Stimulated activated naive CD4-positive, alpha-beta T cell treated with Interleukin-2 at 50 U/mL for 16 hours (primary cell): Measurements from ENCODE around the gene ADGRL3.
"Not testable (repeated sequence)": the region's sequence is repeated elsewhere in the genome, so short reads cannot be mapped to it uniquely, and the experiment has no call there.

Experiments used
- DNase-seq: peaks from one replicate; lab custom pipeline; 2025; lab: John Stamatoyannopoulos, UW

Gene ADGRL3

DNA sequence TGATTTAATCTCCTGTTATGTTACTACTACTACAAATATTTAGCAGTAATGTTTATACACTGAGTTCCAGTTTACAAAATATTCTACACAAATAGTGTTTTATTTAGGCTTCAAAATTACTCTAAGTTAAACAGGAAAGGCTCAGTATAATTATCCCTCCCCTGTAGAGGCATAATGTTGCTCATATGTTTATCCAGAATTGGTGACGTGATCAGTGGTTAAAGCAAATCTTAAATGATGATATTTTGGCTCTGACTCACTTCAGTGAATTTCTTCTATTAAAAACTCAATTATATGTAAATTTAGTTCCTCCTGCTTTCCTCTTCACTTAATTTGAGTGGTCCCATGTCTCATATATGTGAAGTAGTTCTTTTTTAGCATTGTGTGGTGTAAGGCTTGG is 438.5 kb downstream of the ADGRL3 start:
- no peak for DNase-seq

DNA sequence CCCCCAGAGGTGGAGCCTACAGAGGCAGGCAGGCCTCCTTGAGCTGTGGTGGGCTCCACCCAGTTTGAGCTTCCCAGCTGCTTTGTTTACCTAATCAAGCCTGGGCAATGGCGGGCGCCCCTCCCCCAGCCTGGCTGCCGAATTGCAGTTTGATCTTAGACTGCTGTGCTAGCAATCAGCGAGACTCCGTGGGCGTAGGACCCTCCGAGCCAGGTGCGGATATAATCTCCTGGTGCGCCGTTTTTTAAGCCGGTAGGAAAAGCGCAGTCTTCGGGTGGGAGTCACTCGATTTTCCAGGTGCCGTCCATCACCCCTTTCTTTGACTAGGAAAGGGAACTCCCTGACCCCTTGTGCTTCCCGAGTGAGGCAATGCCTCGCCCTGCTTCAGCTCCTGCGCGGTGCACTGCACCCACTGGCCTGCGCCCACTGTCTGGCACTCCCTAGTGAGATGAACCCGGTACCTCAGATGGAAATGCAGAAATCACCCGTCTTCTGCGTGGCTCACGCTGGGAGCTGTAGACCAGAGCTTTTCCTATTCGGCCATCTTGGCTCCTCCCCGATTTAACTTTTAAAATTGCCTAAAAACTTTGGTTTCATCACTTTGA is 446.7 kb downstream of the ADGRL3 start:
- DNase-seq = not testable (repeated sequence)

DNA sequence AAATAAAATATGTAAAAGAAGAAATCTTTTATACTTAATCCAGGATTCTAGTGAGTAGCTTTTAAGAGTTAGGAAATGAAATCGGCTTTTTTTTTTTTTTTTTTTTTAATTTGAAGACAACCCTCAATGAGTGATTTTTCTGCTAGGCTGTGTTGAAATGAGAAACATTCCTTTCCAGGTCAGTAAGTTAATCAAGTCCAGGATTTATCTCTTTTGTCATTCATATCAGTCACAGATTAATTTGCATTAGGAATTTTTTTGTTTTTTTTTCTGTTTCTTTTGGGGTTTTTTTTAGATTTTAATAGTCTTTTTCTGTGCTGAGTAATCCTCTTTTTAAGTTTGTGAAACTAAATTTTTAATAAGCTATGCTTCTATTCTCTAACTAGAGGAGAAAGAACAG is 448.1 kb downstream of the ADGRL3 start:
- DNase-seq = no peak

DNA sequence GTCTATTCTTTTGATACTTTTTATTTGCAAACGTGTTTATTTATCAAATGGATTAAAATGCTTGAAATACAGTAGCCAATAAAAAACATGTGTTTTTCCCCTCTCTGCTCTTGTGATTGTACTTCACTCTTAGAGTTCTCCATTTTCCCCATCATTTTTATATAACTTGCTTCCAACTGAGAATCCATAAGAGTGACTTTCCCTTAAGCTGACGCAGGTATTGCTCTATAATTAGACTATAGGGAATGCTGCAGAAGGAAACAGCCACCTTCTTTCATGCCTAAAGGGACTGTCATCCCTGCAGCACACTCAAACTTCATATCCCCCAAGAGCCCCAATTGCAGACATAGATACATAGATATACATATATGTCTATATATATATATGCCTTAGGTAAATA is 456.9 kb downstream of the ADGRL3 start:
- DNase-seq = no peak

DNA sequence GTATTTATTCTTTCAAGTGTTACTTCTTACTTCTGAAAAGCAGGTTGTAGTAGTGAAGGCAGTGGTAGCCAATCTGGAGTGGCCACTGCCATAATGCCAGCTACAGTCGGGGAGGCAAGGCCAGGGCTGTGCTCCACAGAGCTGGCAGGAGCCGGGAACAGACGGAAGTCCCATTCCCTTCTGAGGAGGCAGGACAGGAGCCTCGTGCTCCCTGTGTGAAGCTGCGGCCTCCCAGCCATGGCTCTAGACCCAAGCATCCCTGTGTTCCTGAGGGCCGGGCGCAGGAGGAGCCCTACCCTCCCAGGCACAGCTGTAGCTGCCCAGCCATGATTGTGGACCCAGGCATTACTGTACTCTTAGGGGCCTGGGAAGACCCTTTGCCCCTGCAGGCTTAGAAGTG is 461.8 kb downstream of the ADGRL3 start:
- no peak for DNase-seq

DNA sequence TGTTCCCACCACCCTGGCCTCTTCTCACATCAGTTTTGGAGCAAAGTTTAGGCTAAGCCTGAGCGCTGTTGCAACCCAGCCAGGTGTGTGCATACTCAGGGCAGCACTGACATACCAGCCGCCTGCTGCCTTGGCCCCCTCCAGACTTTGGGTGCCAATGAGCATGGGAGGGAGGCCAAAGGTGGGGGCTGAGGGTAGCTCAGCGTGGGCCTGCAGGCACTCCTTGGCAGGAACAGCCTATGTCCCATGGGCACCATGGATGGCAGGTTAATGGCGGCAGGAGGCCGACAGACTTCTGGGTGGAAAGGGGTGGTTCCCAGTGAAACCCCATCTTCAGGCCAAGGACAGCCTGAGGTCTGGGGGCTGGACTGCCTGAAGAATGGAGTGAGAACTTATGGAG is 462.2 kb downstream of the ADGRL3 start:
- DNase-seq = no peak

DNA sequence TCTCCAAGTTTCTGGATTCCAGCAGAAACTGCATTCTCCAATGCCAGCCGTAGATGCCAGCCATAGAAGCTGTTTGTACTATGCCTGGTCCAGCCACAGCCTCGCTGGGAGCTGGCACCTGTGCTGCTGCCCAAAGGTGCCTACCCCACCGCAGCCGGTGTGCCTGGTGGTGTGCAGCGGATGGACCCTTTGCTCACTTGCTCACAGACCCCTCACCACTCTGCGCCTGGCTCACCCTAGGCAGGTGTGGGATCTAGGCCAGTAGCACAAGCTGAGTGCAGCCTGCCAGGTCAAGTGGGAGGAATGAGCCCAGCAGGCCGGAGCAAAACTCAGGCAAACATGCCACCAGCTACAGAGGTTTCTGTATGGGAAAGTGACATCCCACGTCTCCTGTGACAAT is 463.2 kb downstream of the ADGRL3 start:
- no peak for DNase-seq

DNA sequence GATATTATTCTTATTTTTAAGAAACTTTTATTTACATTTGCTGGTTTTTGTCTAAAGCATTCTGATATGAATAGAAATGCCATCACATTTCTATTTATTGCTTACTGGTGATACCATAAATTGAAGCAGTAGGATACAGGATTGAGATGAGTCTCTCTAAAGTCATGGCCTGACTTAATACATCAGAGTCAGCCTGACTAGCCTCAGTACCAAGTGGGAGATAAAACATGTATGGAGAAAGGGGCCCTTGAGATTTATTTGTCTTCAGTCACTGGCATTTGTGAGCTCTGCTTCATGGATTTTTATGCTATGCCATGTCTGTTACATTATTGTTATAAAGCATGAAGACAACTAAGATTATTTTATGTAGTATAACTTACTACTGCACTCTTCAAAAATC is 465.5 kb downstream of the ADGRL3 start:
- no peak for DNase-seq

DNA sequence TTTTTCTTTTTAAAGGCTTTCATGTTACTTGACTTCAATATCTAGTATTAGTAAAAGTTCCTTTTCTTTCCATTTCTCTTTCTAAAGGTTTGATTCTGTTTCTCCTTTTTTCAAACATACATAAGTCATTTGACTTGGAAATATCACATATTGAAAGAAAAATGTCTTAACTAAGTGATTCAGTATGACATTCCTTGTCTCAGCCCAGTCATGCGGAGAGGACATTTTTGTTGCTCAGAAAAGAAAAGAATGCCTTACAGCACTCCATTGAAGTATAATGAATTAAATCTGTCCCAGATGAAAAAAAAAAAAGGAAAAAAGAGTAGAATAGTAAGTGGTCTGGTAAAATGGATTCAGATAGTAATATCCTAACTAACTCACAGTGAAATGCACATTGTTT is 466.1 kb downstream of the ADGRL3 start:
- DNase-seq = no peak

DNA sequence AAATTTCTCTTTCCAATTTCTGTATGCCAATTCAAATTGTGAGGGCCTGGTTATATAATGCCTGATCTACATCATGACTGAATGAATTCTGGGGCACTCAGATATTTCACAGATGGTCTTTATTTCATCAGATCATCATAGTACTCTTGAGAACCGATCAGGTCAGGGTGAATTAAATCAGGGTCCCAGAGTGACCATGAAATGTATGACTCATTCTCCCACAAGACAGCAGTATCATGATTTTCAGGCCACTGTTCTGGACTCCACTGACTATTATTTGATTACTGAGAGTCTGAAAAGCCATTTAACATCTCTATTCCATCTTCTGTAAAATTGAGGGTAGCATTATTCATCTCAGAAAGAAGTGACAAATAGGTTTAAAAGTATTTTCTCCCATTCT is 471.5 kb downstream of the ADGRL3 start:
- no peak for DNase-seq

DNA sequence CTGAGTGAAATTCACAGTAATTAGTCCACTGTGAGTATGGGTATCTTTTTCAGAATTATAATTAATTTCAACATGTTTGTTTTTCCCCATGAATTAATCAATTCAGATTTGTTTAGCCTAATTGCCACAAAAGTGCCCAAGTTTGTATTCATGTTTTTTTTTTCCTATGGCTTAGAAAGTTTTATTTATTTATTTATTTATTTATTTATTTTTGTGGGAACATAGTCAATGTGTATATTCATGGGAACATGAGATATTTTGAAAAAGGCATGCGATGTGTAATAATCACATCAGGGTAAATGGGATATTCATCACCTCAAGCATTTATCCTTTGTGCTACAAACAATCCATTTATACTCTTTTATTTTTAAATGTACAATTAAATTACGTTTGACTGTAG is 475.3 kb downstream of the ADGRL3 start:
- no peak for DNase-seq

DNA sequence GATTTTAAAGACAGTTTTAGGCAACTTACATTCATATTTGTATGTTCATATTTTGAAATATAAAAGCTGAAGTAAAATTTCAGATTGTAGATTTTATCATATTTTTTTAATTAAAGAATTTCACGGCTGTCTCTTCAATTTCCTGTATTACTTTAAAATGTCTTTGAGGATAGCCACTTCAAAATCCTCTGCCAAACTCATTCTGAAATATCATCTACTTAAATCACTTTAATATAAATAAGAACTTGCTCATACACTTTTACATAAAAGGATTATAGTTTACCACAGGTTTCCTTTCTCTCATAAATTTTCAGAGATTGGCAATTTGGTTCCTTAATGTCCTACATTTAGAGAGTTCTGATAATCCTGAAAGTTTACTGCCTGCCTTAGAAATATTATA is 478.2 kb downstream of the ADGRL3 start:
- no peak for DNase-seq

DNA sequence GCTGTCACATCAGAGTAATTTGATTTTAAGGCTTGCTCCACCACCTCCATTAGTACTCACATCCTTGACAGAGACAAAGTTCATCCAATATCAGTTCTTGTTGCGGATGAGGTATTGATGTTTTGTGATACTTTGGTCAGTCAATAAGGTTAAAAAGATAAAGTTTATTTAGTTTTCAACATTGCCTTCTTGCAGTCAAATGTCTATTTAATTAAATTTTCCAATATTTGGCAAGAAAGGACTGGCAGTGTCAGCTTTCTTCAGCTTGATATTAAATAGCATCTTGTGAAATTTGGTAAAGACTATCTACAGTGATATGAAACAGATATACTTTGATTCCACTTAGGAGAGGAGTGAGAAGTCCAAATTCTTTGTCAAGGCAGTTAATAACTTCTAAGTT is 493.4 kb downstream of the ADGRL3 start:
- DNase-seq = no peak

DNA sequence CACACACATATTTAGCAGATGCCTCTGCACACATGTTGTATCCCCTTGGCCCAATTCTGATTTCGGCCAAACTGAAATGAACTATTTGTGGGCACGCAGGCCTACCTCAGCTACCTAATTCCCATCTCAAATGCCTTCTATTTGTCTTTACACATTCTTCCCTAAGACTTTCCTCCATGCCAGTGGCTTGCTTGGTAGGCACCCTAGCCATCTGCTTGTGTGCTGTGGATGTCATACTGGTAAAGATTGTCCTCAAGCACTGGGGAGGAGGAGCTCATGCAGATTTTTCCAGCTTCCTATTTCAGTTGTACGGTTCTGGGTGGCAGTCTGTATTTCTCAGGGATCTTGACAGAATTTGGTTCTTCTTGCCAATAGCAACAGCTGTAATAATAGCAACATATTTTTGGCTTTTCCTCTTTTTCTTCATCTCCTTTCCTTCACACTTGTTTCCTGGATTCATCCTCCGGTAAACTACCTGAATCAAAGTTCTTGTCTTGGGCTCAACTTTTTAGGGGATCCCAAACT is 514.3 kb downstream of the ADGRL3 start:
- DNase-seq = no peak

DNA sequence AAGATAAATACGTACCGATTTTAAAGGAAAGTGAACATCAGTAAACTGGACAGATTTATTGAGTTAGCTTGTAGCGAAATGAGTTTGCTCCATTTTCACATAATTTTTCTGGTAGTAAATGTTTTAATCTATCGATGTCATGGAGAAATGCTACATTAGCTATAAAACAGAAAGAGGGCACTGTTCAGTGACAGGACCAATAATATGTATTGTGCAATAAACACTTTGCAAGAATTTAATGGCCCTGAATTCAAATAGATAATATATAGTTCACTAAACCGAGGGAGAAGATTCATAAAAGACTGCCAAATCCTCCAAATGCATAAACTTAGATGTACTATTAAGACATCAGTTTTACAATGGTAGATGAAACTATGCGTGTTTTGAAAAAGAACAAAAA is 516.3 kb downstream of the ADGRL3 start:
- no peak for DNase-seq

DNA sequence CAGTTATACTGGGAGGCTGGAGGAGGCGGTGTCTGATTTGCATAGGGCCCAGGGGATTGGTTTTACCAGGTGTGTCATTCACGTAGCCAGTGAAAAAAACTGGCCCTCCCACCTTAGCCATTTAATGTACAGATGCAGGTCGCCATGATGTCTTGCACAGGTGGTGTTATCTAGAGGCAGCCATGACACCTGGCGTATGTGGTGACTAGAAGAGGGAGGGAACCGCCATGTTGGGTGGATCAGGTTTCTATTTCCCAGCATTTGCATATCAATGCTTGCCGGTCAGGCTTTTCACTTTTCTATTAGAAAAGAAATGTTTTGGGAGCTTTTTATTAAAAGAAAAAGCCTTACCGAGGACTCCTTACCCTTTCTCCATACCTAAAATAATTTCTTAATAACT is 523.4 kb downstream of the ADGRL3 start:
- DNase-seq = no peak

DNA sequence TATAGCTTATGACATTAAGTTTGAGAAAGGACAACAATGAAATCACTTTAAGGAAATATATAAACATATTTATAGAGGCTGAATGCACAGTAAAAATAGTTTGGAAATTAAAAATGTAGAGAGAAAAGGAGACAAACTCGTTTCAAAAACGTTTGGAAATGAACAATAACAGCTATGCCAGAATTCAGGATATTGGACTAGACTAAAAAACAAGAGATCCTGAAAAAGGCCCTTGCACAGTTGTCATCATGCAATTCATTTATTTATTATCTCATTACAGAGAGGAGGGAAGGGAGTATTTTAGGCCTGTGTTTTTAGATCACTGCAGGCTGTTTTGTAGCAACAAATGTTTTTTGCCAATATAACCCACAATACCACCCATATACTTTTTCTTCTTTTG is 527.2 kb downstream of the ADGRL3 start:
- no peak for DNase-seq

DNA sequence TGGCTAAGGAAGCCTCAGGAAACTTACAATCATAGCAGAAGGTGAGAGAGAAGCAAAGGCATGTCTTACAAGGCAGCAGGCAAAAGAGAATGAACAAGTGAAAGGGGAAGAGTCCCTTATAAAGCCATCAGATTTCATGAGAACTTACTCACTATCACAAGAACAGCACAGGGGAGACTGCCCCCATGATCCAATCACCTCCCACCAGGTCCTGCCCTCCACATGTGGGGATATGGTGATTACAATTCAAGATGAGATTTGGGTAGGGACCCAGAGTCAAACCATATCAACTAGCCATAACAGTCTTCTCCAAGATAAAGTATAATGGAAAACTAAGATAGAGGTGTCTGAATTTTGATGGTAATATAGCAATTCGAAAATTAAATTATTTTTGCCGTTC is 534.3 kb downstream of the ADGRL3 start:
- DNase-seq = no peak

DNA sequence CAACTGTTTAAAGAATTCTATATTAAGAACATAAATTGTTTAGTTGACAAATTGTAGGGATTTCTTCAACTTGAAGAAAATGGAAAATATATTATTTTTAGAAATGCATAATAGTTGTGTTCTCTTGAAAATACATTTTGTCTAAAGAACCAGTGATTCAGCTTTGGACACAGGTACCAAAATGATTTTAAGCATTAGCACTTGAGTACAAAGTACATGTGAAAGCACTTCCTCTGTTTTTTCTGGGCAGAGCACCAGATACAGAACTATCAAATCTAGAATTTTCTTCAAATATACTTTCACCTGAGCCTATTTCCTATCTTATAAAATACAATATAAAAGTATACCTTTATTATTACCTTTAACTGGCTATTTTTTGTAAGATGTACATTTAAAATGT is 539.8 kb downstream of the ADGRL3 start:
- no peak for DNase-seq

DNA sequence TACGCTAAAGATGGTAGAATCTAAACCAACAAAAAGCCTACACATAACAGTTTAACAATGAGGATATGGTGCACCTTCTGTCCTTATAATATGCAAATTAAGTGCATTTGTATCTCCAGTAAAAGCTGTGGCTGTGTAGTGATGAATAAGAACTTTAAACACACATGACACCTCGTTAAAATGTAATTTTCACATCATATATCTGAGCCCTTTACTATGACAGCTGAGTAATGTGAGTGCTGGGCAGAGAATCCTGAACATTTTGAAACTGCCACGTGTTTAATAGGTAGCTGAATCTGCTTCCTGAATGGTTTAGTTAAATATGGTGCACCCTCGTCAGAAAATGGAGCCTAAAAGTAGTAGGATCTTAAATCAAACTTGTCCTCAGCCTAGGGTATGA is 540.8 kb downstream of the ADGRL3 start:
- no peak for DNase-seq

DNA sequence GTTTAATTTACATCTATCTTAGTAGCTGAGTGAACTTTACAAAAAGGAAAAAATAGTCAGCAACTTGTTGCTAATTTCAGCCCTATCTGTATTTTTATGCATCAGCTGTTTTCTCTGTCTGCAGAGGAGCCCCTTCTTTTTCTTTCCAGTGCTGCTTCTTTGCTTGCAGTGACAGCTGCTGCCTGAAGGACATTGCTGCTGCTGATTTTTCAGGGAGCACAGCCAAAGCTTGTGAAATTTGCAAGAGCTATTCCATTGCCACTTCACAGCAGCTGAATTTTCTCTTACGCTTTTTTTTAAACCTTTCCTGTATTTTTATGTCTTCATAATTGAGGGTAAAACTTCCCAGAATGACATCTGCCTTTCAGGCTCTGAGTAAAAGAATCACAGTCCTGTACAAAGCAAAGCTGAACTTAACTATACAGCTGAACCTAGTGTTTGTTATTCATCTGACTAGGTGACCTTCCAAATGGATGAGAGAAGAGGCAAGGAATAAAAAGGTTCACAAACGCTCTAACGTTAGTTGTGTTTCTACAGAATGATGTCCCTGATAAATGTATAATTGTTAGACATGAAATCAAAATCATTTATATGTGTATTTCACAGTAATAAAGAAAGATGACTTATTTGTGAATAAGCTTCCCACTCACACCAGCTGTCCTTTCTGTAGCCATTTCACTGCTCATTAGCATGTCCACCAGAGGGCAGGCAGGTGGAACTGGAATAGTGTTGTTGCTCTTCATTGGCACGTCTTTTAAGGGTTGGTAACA is 541.4 kb downstream of the ADGRL3 start:
- DNase-seq = no peak

DNA sequence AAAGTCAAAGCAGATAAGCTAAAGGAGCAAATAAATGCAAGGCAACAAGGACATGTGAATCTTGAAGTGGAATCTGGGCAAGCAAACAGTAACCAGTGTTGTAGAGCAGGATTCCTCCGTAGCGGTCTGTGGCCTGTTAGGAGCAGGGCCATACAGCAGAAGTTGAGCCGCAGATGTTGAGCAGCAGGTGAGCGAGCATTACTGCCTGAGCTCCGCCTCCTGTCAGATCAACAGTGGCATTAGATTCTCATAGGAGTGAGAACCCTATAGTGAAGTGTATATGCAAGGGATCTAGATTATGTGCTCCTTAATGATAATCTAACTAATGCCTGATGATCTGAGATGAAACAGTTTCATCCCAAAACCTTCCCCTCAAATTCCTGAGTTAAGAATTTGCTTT is 550.7 kb downstream of the ADGRL3 start:
- no peak for DNase-seq

DNA sequence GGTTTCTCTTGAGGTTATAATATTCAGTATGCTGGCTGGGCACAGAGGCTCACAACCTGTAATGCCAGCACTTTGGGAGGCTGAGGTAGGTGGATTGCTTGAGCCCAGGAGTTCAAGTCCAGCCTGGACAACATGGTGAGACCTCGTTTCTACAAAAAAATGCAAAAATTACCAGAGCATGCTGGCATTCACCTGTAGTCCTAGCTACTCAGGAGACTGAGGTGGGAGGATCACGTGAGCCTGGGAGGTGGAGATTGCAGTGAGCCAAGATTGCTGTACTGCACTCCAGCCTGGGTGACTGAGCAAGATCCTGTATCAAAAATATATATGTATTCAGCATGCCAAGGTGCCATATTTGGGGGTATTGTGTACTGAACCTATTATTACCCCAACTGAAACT is 552.5 kb downstream of the ADGRL3 start:
- no peak for DNase-seq

DNA sequence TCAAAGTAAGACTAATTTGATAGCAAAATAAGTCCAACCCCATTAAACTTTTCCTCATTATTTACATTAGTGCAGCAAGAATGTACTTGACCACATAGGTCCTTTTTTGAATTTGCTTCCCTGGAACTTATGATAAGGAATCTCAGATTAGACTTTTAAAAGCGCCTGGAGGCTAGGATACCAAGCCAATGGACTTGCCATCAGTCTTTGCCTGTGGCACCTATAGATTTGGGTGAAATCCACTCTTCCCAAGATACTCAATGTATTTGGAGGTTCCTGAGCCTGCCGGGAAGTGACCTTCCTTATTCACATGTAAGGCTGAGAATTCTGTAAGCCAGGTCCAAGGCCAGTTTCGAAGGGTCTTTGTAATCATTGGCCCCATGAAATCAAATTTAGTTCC is 553.6 kb downstream of the ADGRL3 start:
- DNase-seq = no peak
